ENCODE data around the gene KLRC2. TPM values are rescaled to one million over a fixed set of nuclear protein-coding genes. Genes with fewer than 3 reads are reported as not detected.
A peak's percentile ranks its signal among the peaks of the same experiment; 100 is the strongest.

The KLRC2 gene
- total RNA-seq, 1 donor from 2014 or later: 1.2 TPM

GRCh38 chr12:10466311-10466710 lies 30.5 kb upstream of the KLRC2 start:
- no peak for FAIRE-seq
- Mint-ChIP-seq H3K27ac (ENCODE audit: unreplicated experiment) (no peak overlapping the region), H3K36me3 (ENCODE audit: low read depth, unreplicated experiment) (peaks cover 7% of the 10 kb centered on the region), H3K4me3 (ENCODE audit: unreplicated experiment) (no peak overlapping the region), H3K9me3 (ENCODE audit: unreplicated experiment) (peaks cover 11% of the 10 kb centered on the region), H3K4me1 (ENCODE audit: low read depth, unreplicated experiment) (no peaks in the 10 kb centered on the region), H3K27me3 (ENCODE audit: low read depth, unreplicated experiment) (no peaks in the 10 kb centered on the region)
- Histone ChIP-seq H3K4me3 (ENCODE audit: insufficient read depth, low read depth, low read length) (no peak overlapping the region), H3K4me2 (ENCODE audit: low read length) (no peak overlapping the region), H3K79me2 (ENCODE audit: insufficient read depth, low read length) (no peaks in the 10 kb centered on the region), H3K9me3 (ENCODE audit: insufficient read depth, low read depth, low read length) (no peaks in the 10 kb centered on the region), H2AFZ (ENCODE audit: low read depth, low read length) (no peak overlapping the region), H3K27ac (ENCODE audit: low read depth, low read length) (no peak overlapping the region), H4K20me1 (ENCODE audit: insufficient read depth, low read length) (no peaks in the 10 kb centered on the region), H3K36me3 (ENCODE audit: insufficient read depth, low read length) (no peaks in the 10 kb centered on the region), H3K9ac (ENCODE audit: low read length) (no peak overlapping the region), H3K4me1 (ENCODE audit: insufficient read depth, low read length) (no peaks in the 10 kb centered on the region), H3K27me3 (ENCODE audit: insufficient read depth, low read length) (no peaks in the 10 kb centered on the region)
- no peak for DNase-seq (ENCODE audit: low read depth)
- no peak for TF ChIP-seq CTCF (IDR thresholded peaks at IDR 0.05; ENCODE audit: insufficient read depth, low read depth, low read length)
- TF ChIP-seq EZH2 (IDR thresholded peaks at IDR 0.05; ENCODE audit: insufficient read depth, low read length): no peak

GRCh38 chr12:10457760-10458159 lies 21.9 kb upstream of the KLRC2 start:
- Histone ChIP-seq H4K20me1 (ENCODE audit: insufficient read depth, low read length) (no peaks in the 10 kb centered on the region), H3K9me3 (ENCODE audit: insufficient read depth, low read depth, low read length) (peaks cover 2% of the 10 kb centered on the region), H3K36me3 (ENCODE audit: insufficient read depth, low read length) (no peaks in the 10 kb centered on the region), H3K79me2 (ENCODE audit: insufficient read depth, low read length) (no peaks in the 10 kb centered on the region), H3K4me3 (ENCODE audit: insufficient read depth, low read depth, low read length) (no peak overlapping the region), H3K4me1 (ENCODE audit: insufficient read depth, low read length) (no peaks in the 10 kb centered on the region), H3K27me3 (ENCODE audit: insufficient read depth, low read length) (no peaks in the 10 kb centered on the region), H3K9ac (ENCODE audit: low read length) (no peak overlapping the region), H3K4me2 (ENCODE audit: low read length) (no peak overlapping the region), H2AFZ (ENCODE audit: low read depth, low read length) (no peak overlapping the region), H3K27ac (ENCODE audit: low read depth, low read length) (no peak overlapping the region)
- Mint-ChIP-seq H3K4me1 (ENCODE audit: low read depth, unreplicated experiment) (no peaks in the 10 kb centered on the region), H3K9me3 (ENCODE audit: unreplicated experiment) (peaks cover 16% of the 10 kb centered on the region), H3K4me3 (ENCODE audit: unreplicated experiment) (no peak overlapping the region), H3K27me3 (ENCODE audit: low read depth, unreplicated experiment) (no peaks in the 10 kb centered on the region), H3K36me3 (ENCODE audit: low read depth, unreplicated experiment) (peaks cover 3% of the 10 kb centered on the region), H3K27ac (ENCODE audit: unreplicated experiment) (no peak overlapping the region)
- FAIRE-seq (no peak), DNase-seq (ENCODE audit: low read depth) (no peak)
- TF ChIP-seq CTCF (IDR thresholded peaks at IDR 0.05; ENCODE audit: insufficient read depth, low read depth, low read length) (no peak), EZH2 (IDR thresholded peaks at IDR 0.05; ENCODE audit: insufficient read depth, low read length) (no peak)

GRCh38 chr12:10456856-10457255 lies 21.0 kb upstream of the KLRC2 start:
- FAIRE-seq (no peak), DNase-seq (ENCODE audit: low read depth) (peak; percentile 1)
- Histone ChIP-seq H3K4me2 (ENCODE audit: low read length) (no peak overlapping the region), H4K20me1 (ENCODE audit: insufficient read depth, low read length) (no peaks in the 10 kb centered on the region), H3K9ac (ENCODE audit: low read length) (no peak overlapping the region), H3K27ac (ENCODE audit: low read depth, low read length) (no peak overlapping the region), H3K79me2 (ENCODE audit: insufficient read depth, low read length) (no peaks in the 10 kb centered on the region), H2AFZ (ENCODE audit: low read depth, low read length) (no peak overlapping the region), H3K36me3 (ENCODE audit: insufficient read depth, low read length) (no peaks in the 10 kb centered on the region), H3K4me1 (ENCODE audit: insufficient read depth, low read length) (no peaks in the 10 kb centered on the region), H3K9me3 (ENCODE audit: insufficient read depth, low read depth, low read length) (peaks cover 2% of the 10 kb centered on the region), H3K4me3 (ENCODE audit: insufficient read depth, low read depth, low read length) (no peak overlapping the region), H3K27me3 (ENCODE audit: insufficient read depth, low read length) (no peaks in the 10 kb centered on the region)
- Mint-ChIP-seq H3K27ac (ENCODE audit: unreplicated experiment) (no peak overlapping the region), H3K27me3 (ENCODE audit: low read depth, unreplicated experiment) (no peaks in the 10 kb centered on the region), H3K9me3 (ENCODE audit: unreplicated experiment) (peaks cover 10% of the 10 kb centered on the region), H3K4me3 (ENCODE audit: unreplicated experiment) (no peak overlapping the region), H3K36me3 (ENCODE audit: low read depth, unreplicated experiment) (peaks cover under 1% of the 10 kb centered on the region), H3K4me1 (ENCODE audit: low read depth, unreplicated experiment) (no peaks in the 10 kb centered on the region)
- TF ChIP-seq CTCF (IDR thresholded peaks at IDR 0.05; ENCODE audit: insufficient read depth, low read depth, low read length) (no peak), EZH2 (IDR thresholded peaks at IDR 0.05; ENCODE audit: insufficient read depth, low read length) (no peak)

Measured in astrocyte (in vitro differentiated cells and primary cell).